ENCODE data around the gene TRANK1. TPM values are rescaled to one million over a fixed set of nuclear protein-coding genes. Genes with fewer than 3 reads are reported as not detected.

TRANK1 gene
- polyA plus RNA-seq, 1 donor from 2014 or later: 11.6 TPM

GRCh38 chr3:36842275-36842674 is 102.6 kb downstream of the TRANK1 start:
- no peaks in the 10 kb centered on the region for H4K20me1 ChIP-seq (ENCODE audit: insufficient read depth)
- TF ChIP-seq REST (IDR thresholded peaks at IDR 0.05; ENCODE audit: borderline replicate concordance): no peak
- no peak for TF ChIP-seq MXI1 (conservative IDR thresholded peaks at IDR 0.05; ENCODE audit: poor library complexity, severe bottlenecking)
- no peak for TF ChIP-seq EP300 (conservative IDR thresholded peaks at IDR 0.05; ENCODE audit: poor library complexity, severe bottlenecking)
- no peak for TF ChIP-seq SMC3 (conservative IDR thresholded peaks at IDR 0.05; ENCODE audit: poor library complexity)
- TF ChIP-seq POLR2AphosphoS5 (IDR thresholded peaks at IDR 0.05): no peak
- no peak for TF ChIP-seq TAF1 (IDR thresholded peaks at IDR 0.05; ENCODE audit: low read depth)
- no peak for TF ChIP-seq RAD21 (conservative IDR thresholded peaks at IDR 0.05)
- TF ChIP-seq EZH2 (IDR thresholded peaks at IDR 0.05; ENCODE audit: borderline replicate concordance, insufficient read depth, low read length, poor library complexity, severe bottlenecking): no peak
- TF ChIP-seq CTCF (IDR thresholded peaks at IDR 0.05; ENCODE audit: poor library complexity, severe bottlenecking): no peak
- no peak overlapping the region for H3K4me2 ChIP-seq (ENCODE audit: low read length)
- H2AFZ ChIP-seq (ENCODE audit: low read depth, low read length): no peak overlapping the region
- H3K36me3 ChIP-seq (ENCODE audit: insufficient read depth, low read length): peaks cover 12% of the 10 kb centered on the region
- no peaks in the 10 kb centered on the region for H3K79me2 ChIP-seq (replicated peaks; ENCODE audit: insufficient read depth, low read length)
- no peaks in the 10 kb centered on the region for H3K27me3 ChIP-seq (ENCODE audit: insufficient read depth, low read depth, low read length)
- no peaks in the 10 kb centered on the region for H3F3A ChIP-seq (ENCODE audit: insufficient read depth, low read length, poor library complexity, severe bottlenecking)
- H3K9me2 ChIP-seq (ENCODE audit: insufficient read depth, low read length): no peaks in the 10 kb centered on the region
- no peak overlapping the region for H3K27ac ChIP-seq (ENCODE audit: low read length)
- peaks cover 4% of the 10 kb centered on the region for H3K9me3 ChIP-seq (ENCODE audit: low read length)
- no peak overlapping the region for H3K4me3 ChIP-seq (ENCODE audit: low read length)
- H3K9ac ChIP-seq (ENCODE audit: low read length): no peak overlapping the region

- TF ChIP-seq SMC3 (conservative IDR thresholded peaks at IDR 0.05; ENCODE audit: poor library complexity): no peak
- TF ChIP-seq EZH2 (IDR thresholded peaks at IDR 0.05; ENCODE audit: borderline replicate concordance, insufficient read depth, low read length, poor library complexity, severe bottlenecking): no peak
- no peak overlapping the region for H3K27ac ChIP-seq (ENCODE audit: low read length)
- H3K27me3 ChIP-seq (ENCODE audit: insufficient read depth, low read depth, low read length): no peaks in the 10 kb centered on the region
- peaks cover 19% of the 10 kb centered on the region for H3K36me3 ChIP-seq (ENCODE audit: insufficient read depth, low read length)
- no peak overlapping the region for H3K9ac ChIP-seq (ENCODE audit: low read length)
- no peaks in the 10 kb centered on the region for H3K9me2 ChIP-seq (ENCODE audit: insufficient read depth, low read length)
- no peaks in the 10 kb centered on the region for H4K20me1 ChIP-seq (ENCODE audit: insufficient read depth)
- no peak overlapping the region for H2AFZ ChIP-seq (ENCODE audit: low read depth, low read length)
- H3K79me2 ChIP-seq (replicated peaks; ENCODE audit: insufficient read depth, low read length): no peaks in the 10 kb centered on the region
- H3K4me3 ChIP-seq (ENCODE audit: low read length): no peak overlapping the region
- peaks cover 4% of the 10 kb centered on the region for H3K9me3 ChIP-seq (ENCODE audit: low read length)
- no peaks in the 10 kb centered on the region for H3F3A ChIP-seq (ENCODE audit: insufficient read depth, low read length, poor library complexity, severe bottlenecking)
- H3K4me2 ChIP-seq (ENCODE audit: low read length): no peak overlapping the region
Observed at GRCh38 chr3:36840453-36840921, 104.4 kb downstream of the TRANK1 start.
